GM13976 (cell line): Measurements from ENCODE around the gene ZNF136.

ENCODE experiments used
- DNase-seq: peaks from one replicate; pipeline ENCODE4 v3.0.0; 2012; ENCODE audit warnings: low spot score
- CTCF ChIP-seq: IDR thresholded peaks from 2 replicates; pipeline ENCODE4 v1.5.1; 2012; ENCODE audit warnings: borderline replicate concordance, mild to moderate bottlenecking; ENCODE audit not compliant: insufficient read depth; ENCODE audit errors: extremely low read depth, missing control alignments, control extremely low read depth
- in situ Hi-C: fragments of 300-500 bp; cut with MboI; formaldehyde crosslinking; loops from one replicate; pipeline ENCODE4 v1.12.0; 2022; ENCODE audit warnings: low sequenced_read_pairs, mixed read lengths, inconsistent platforms; ENCODE audit not compliant: unreplicated experiment

Gene ZNF136

DNA sequence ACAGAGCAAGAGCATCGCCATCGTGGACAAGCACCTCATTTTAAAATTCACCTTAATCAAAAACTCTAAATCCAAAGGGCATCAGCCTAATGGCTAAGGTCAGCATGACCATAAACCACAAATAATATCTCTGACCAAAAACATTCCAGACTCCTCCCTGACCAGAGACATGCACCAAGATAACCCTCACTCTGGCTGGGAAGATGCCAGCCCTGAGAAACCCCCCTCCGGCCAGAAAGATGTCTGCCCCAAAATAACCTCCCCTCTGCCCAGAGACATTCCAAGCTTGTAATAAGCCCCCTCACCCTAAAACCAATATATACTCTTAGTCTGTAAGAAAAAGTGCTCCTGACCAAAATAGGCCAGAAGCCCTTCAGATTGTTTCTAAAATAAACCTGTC lies 70.1 kb downstream of the ZNF136 start:
- DNase-seq = no peak
- in situ Hi-C loops = no loop called here
- TF ChIP-seq CTCF = no peak

GRCh38 chr19:12237143-12237839 lies 74.4 kb downstream of the ZNF136 start:
- in situ Hi-C loops = no loop called here
- no peak for DNase-seq
- TF ChIP-seq CTCF = no peak
